ENCODE data around the gene TENT5A.

Gene TENT5A

DNA sequence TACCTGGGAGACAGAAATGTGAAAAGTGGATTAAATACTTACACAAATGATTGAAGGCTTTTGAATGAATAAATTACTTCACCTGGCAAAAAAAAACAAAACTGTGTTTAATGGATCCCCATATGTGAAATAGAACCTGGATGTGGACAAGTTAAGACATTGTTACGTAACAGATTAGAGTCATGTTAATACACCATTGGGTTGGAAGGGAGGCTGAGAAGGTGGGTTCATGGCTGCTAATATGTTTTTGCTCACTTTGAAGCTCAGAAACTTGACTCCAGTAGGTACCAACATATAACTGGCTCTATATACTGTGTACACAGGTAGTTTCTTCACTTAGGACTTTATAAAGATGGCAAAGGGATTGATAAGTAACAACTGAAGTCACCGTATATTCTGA is 21.4 kb upstream of the TENT5A start:
- Histone ChIP-seq H3K9me3 (ENCODE audit: insufficient read depth, low read length) (no peaks in the 10 kb centered on the region), H3K4me1 (ENCODE audit: low read length) (peaks cover 23% of the 10 kb centered on the region), H3K36me3 (replicated peaks; ENCODE audit: low read depth, low read length) (no peaks in the 10 kb centered on the region), H4K20me1 (ENCODE audit: insufficient read depth, low read length) (no peaks in the 10 kb centered on the region), H3K4me3 (ENCODE audit: low read length) (no peak overlapping the region), H3K4me2 (ENCODE audit: low read length) (no peak overlapping the region), H3K79me2 (ENCODE audit: low read length) (no peaks in the 10 kb centered on the region), H3K27ac (ENCODE audit: low read length) (no peak overlapping the region), H2AFZ (ENCODE audit: low read depth, low read length) (no peak overlapping the region), H3K27me3 (ENCODE audit: low read depth, low read length) (no peaks in the 10 kb centered on the region), H3K9ac (ENCODE audit: low read length) (no peak overlapping the region)
- TF ChIP-seq CTCF (IDR thresholded peaks at IDR 0.05; ENCODE audit: low read depth, low read length) (no peak), EZH2phosphoT487 (IDR thresholded peaks at IDR 0.05; ENCODE audit: low read depth) (no peak)

DNA sequence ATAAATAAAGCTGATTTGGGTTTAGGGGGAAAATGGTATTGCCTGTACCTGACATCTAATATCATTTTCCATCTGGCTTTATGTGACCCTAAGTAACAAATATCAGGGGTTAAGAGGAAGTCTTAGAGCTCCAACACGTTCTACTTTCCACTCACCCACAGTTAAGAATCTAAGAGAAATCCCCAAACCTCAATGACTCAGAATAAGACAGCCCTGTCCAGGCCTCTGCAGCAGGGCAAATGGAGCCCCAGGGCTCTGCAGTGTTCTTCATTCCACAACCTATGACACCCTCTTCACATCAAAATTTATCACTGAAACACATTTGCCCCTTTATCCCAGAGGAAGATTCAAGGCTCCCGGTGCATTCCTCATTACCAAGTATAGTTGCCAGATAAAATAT is 20.3 kb upstream of the TENT5A start:
- H3K36me3 ChIP-seq (replicated peaks; ENCODE audit: low read depth, low read length) = no peaks in the 10 kb centered on the region
- no peak overlapping the region for H3K27ac ChIP-seq (ENCODE audit: low read length)
- H3K27me3 ChIP-seq (ENCODE audit: low read depth, low read length) = no peaks in the 10 kb centered on the region
- H3K4me2 ChIP-seq (ENCODE audit: low read length) = peak overlapping the region; percentile 48
- H2AFZ ChIP-seq (ENCODE audit: low read depth, low read length) = no peak overlapping the region
- peaks cover 23% of the 10 kb centered on the region for H3K4me1 ChIP-seq (ENCODE audit: low read length)
- no peaks in the 10 kb centered on the region for H4K20me1 ChIP-seq (ENCODE audit: insufficient read depth, low read length)
- H3K4me3 ChIP-seq (ENCODE audit: low read length) = no peak overlapping the region
- TF ChIP-seq CTCF (IDR thresholded peaks at IDR 0.05; ENCODE audit: low read depth, low read length) (no peak), EZH2phosphoT487 (IDR thresholded peaks at IDR 0.05; ENCODE audit: low read depth) (no peak)
- H3K9me3 ChIP-seq (ENCODE audit: insufficient read depth, low read length) = no peaks in the 10 kb centered on the region
- no peaks in the 10 kb centered on the region for H3K79me2 ChIP-seq (ENCODE audit: low read length)
- no peak overlapping the region for H3K9ac ChIP-seq (ENCODE audit: low read length)

DNA sequence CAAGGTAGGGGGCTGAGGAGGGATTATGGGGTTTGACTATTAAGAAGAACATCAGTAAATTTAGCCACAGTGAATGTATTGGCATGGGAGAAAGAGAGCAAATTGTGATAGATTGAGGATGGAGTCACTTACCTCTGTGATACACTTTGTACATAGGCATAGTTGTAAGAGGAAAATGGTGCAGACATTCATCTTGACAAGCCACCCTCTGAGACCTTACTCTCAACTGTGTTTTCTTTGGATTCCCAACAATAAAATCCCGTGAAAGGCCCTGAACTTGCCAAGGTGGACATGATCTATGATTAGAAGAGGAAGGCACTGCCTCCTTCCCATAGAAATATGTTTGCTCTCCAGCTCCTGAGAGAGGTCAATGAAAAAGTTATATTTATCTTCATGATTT is 18.6 kb upstream of the TENT5A start:
- Histone ChIP-seq H3K79me2 (ENCODE audit: low read length) (no peaks in the 10 kb centered on the region), H3K4me1 (ENCODE audit: low read length) (peaks cover 29% of the 10 kb centered on the region), H3K27ac (ENCODE audit: low read length) (no peak overlapping the region), H4K20me1 (ENCODE audit: insufficient read depth, low read length) (no peaks in the 10 kb centered on the region), H3K9me3 (ENCODE audit: insufficient read depth, low read length) (no peaks in the 10 kb centered on the region), H3K4me3 (ENCODE audit: low read length) (no peak overlapping the region), H3K4me2 (ENCODE audit: low read length) (no peak overlapping the region), H3K27me3 (ENCODE audit: low read depth, low read length) (no peaks in the 10 kb centered on the region), H3K9ac (ENCODE audit: low read length) (no peak overlapping the region), H2AFZ (ENCODE audit: low read depth, low read length) (no peak overlapping the region), H3K36me3 (replicated peaks; ENCODE audit: low read depth, low read length) (no peaks in the 10 kb centered on the region)
- no peak for TF ChIP-seq CTCF (IDR thresholded peaks at IDR 0.05; ENCODE audit: low read depth, low read length)
- TF ChIP-seq EZH2phosphoT487 (IDR thresholded peaks at IDR 0.05; ENCODE audit: low read depth) = no peak

DNA sequence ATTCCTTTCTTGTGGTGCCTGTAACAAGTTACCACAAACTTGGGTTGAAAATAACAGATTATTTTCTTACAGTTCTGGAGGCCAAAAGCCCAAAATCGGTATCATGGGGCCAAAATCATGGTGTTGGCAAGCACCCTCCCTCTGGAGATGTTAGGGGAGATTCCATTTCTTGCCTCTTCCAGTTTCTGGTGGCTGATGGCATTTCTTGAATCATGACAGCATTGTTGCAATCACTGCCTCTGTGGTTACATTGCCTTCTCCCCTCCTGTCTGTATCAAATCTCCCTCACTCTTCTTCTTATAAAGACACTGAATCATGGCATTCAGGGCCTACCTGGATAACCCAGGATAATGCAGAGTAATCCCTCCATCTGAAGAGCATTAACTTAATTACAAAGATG is 17.9 kb upstream of the TENT5A start:
- no peaks in the 10 kb centered on the region for H3K9me3 ChIP-seq (ENCODE audit: insufficient read depth, low read length)
- no peaks in the 10 kb centered on the region for H3K79me2 ChIP-seq (ENCODE audit: low read length)
- no peak overlapping the region for H3K27ac ChIP-seq (ENCODE audit: low read length)
- peaks cover 29% of the 10 kb centered on the region for H3K4me1 ChIP-seq (ENCODE audit: low read length)
- TF ChIP-seq EZH2phosphoT487 (IDR thresholded peaks at IDR 0.05; ENCODE audit: low read depth) = no peak
- no peak for TF ChIP-seq CTCF (IDR thresholded peaks at IDR 0.05; ENCODE audit: low read depth, low read length)
- H3K36me3 ChIP-seq (replicated peaks; ENCODE audit: low read depth, low read length) = no peaks in the 10 kb centered on the region
- H3K9ac ChIP-seq (ENCODE audit: low read length) = no peak overlapping the region
- H3K4me3 ChIP-seq (ENCODE audit: low read length) = no peak overlapping the region
- no peak overlapping the region for H3K4me2 ChIP-seq (ENCODE audit: low read length)
- no peak overlapping the region for H2AFZ ChIP-seq (ENCODE audit: low read depth, low read length)
- H4K20me1 ChIP-seq (ENCODE audit: insufficient read depth, low read length) = no peaks in the 10 kb centered on the region
- H3K27me3 ChIP-seq (ENCODE audit: low read depth, low read length) = no peaks in the 10 kb centered on the region

Measured in OCI-LY3 (cell line).